Measurements from ENCODE around the gene RPS10.
A peak's percentile ranks its signal among the peaks of the same experiment; 100 is the strongest.

The RPS10 gene

DNA sequence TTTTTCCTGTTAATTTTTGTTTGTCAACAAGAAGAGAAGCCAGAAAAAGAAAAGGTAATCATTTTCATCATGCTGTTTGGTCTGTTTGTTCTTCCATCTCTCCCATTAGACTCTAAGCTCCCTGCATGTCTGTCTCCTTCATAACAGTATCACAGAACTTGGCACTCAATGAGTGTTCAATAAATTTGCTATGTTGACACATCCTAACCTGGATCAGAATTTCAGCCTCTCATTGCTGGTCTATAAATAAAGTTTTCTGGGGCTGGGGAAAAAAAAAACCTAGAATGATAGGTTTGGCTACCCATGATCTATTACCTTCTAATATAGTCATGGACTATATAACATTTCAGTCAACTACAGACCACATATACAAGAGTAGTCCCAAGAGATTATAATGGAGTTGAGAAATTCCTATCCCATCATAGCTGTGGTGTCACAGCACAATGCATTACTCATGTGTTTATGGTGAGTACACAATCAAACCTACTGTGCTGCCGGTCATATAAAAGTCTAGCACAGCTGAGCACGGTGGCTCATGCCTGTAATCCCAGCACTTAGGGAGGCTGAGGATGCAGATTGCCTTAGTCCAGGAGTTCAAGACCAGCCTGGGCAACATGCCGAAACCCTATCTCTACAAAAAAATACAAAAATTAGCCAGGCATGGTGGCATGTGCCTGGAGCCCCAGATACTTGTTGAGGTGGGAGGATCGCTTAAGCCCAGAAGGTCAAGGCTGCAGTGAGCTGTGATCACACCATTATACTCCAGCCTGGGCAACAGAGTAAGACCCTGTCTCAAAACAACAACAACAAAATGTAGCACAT lies 39.3 kb downstream of the RPS10 start:
- H3K4me3 ChIP-seq (ENCODE audit: low read length, poor library complexity, severe bottlenecking): peak overlapping the region; percentile 6

DNA sequence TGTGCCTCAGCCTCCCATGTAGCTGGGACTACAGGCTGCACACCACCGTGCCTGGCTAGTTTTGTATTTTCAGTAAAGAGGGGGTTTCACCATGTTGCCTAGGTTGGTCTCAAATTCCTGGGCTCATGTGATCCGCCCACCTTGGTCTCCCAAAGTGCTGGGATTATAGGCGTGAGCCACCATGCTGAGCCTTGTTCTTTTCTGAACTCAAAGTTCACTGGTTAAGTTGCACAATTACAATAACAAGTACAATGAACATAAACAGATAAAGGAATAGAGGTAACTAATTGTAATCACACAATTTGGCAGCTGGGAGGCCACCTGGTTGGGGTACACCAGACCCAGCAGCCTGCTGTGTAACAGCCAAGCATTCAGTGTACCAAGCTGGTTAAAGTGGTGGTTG lies 40.1 kb downstream of the RPS10 start:
- Histone ChIP-seq H2AFZ (ENCODE audit: low read length) (no peak overlapping the region), H3K4me1 (ENCODE audit: insufficient read depth, low read length, poor library complexity, severe bottlenecking) (peaks cover 44% of the 10 kb centered on the region), H3K4me3 (ENCODE audit: low read length, poor library complexity, severe bottlenecking) (peak overlapping the region; percentile 6), H3K9me2 (replicated peaks; ENCODE audit: low read depth, low read length) (no peaks in the 10 kb centered on the region), H3K79me2 (ENCODE audit: insufficient read depth, low read length) (peaks cover 98% of the 10 kb centered on the region), H3K9me3 (ENCODE audit: insufficient read depth, low read depth, low read length) (no peaks in the 10 kb centered on the region), H3F3A (ENCODE audit: low read depth) (no peaks in the 10 kb centered on the region), H3K27me3 (ENCODE audit: insufficient read depth, low read length, poor library complexity, severe bottlenecking) (no peaks in the 10 kb centered on the region), H3K36me3 (ENCODE audit: insufficient read depth, low read length) (no peaks in the 10 kb centered on the region), H4K20me1 (ENCODE audit: insufficient read depth, low read length, poor library complexity, severe bottlenecking) (peaks cover 42% of the 10 kb centered on the region), H3K9ac (ENCODE audit: low read depth, low read length, poor library complexity, severe bottlenecking) (no peak overlapping the region), H3K4me2 (ENCODE audit: low read depth, low read length, poor library complexity, severe bottlenecking) (peak overlapping the region; percentile 59)
- TF ChIP-seq, protein P1, sequence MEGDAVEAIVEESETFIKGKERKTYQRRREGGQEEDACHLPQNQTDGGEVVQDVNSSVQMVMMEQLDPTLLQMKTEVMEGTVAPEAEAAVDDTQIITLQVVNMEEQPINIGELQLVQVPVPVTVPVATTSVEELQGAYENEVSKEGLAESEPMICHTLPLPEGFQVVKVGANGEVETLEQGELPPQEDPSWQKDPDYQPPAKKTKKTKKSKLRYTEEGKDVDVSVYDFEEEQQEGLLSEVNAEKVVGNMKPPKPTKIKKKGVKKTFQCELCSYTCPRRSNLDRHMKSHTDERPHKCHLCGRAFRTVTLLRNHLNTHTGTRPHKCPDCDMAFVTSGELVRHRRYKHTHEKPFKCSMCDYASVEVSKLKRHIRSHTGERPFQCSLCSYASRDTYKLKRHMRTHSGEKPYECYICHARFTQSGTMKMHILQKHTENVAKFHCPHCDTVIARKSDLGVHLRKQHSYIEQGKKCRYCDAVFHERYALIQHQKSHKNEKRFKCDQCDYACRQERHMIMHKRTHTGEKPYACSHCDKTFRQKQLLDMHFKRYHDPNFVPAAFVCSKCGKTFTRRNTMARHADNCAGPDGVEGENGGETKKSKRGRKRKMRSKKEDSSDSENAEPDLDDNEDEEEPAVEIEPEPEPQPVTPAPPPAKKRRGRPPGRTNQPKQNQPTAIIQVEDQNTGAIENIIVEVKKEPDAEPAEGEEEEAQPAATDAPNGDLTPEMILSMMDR (conservative IDR thresholded peaks at IDR 0.05; ENCODE audit: low read length): no peak
- no peak for TF ChIP-seq EZH2phosphoT487 (IDR thresholded peaks at IDR 0.05; ENCODE audit: borderline replicate concordance)

More for the DNA sequence above, 39.3 kb downstream of the RPS10 start:
- peaks cover 98% of the 10 kb centered on the region for H3K79me2 ChIP-seq (ENCODE audit: insufficient read depth, low read length)
- peaks cover 48% of the 10 kb centered on the region for H4K20me1 ChIP-seq (ENCODE audit: insufficient read depth, low read length, poor library complexity, severe bottlenecking)
- no peaks in the 10 kb centered on the region for H3K27me3 ChIP-seq (ENCODE audit: insufficient read depth, low read length, poor library complexity, severe bottlenecking)
- H3F3A ChIP-seq (ENCODE audit: low read depth): no peaks in the 10 kb centered on the region
- H3K9me2 ChIP-seq (replicated peaks; ENCODE audit: low read depth, low read length): no peaks in the 10 kb centered on the region
- H3K9me3 ChIP-seq (ENCODE audit: insufficient read depth, low read depth, low read length): no peaks in the 10 kb centered on the region
- peak overlapping the region; percentile 28 for H3K9ac ChIP-seq (ENCODE audit: low read depth, low read length, poor library complexity, severe bottlenecking)
- TF ChIP-seq, protein P1 (conservative IDR thresholded peaks at IDR 0.05; ENCODE audit: low read length): no peak
- TF ChIP-seq EZH2phosphoT487 (IDR thresholded peaks at IDR 0.05; ENCODE audit: borderline replicate concordance): no peak
- H2AFZ ChIP-seq (ENCODE audit: low read length): no peak overlapping the region
- peaks cover 52% of the 10 kb centered on the region for H3K4me1 ChIP-seq (ENCODE audit: insufficient read depth, low read length, poor library complexity, severe bottlenecking)
- H3K36me3 ChIP-seq (ENCODE audit: insufficient read depth, low read length): no peaks in the 10 kb centered on the region
- H3K4me2 ChIP-seq (ENCODE audit: low read depth, low read length, poor library complexity, severe bottlenecking): peak overlapping the region; percentile 59

DNA sequence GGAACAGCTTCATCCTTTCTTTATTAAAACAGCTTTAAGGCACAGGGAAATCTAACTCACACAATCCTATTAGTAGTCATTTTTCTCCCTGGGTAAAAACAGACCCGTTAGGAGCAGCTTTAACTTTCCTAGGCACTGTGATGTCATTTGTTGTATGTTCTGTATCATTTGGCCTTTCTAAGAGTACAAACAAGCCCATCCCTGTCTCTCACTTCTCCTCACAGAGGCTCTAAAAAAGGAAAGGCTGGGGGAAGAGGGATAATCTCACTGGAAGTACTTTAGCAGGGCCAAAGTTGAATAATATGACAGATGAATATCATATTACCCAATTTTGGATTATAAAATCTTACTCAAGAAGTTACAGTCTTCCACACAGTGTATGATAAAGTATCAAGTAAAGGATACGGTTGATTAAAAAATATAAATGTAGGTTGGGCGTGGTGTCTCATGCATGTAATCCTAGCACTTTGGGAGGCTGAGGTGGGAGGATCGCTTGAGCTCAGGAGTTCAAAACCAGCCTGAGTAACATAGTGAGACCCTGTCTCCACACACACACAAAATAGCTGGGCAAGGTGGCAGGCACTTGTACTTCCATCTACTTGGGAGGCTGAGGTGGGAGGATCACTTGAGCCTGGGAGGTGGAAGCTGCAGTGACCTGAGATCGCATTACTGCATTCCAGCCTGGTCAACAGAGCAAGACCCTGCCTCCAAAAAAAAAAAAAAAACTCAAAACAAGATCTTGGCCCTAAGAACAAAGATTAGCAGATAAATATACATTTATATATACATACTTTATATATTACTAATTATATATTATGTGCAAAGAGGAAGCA lies 41.3 kb downstream of the RPS10 start:
- H3K9me2 ChIP-seq (replicated peaks; ENCODE audit: low read depth, low read length): no peaks in the 10 kb centered on the region
- no peak overlapping the region for H3K9ac ChIP-seq (ENCODE audit: low read depth, low read length, poor library complexity, severe bottlenecking)
- no peaks in the 10 kb centered on the region for H3K27me3 ChIP-seq (ENCODE audit: insufficient read depth, low read length, poor library complexity, severe bottlenecking)
- TF ChIP-seq EZH2phosphoT487 (IDR thresholded peaks at IDR 0.05; ENCODE audit: borderline replicate concordance): no peak
- TF ChIP-seq, protein P1 (conservative IDR thresholded peaks at IDR 0.05; ENCODE audit: low read length): no peak
- peaks cover 40% of the 10 kb centered on the region for H3K4me1 ChIP-seq (ENCODE audit: insufficient read depth, low read length, poor library complexity, severe bottlenecking)
- H3K4me2 ChIP-seq (ENCODE audit: low read depth, low read length, poor library complexity, severe bottlenecking): peak overlapping the region; percentile 15
- no peak overlapping the region for H2AFZ ChIP-seq (ENCODE audit: low read length)
- H3K9me3 ChIP-seq (ENCODE audit: insufficient read depth, low read depth, low read length): no peaks in the 10 kb centered on the region
- no peak overlapping the region for H3K4me3 ChIP-seq (ENCODE audit: low read length, poor library complexity, severe bottlenecking)
- peaks cover 37% of the 10 kb centered on the region for H4K20me1 ChIP-seq (ENCODE audit: insufficient read depth, low read length, poor library complexity, severe bottlenecking)
- H3F3A ChIP-seq (ENCODE audit: low read depth): no peaks in the 10 kb centered on the region
- no peaks in the 10 kb centered on the region for H3K36me3 ChIP-seq (ENCODE audit: insufficient read depth, low read length)
- H3K79me2 ChIP-seq (ENCODE audit: insufficient read depth, low read length): peaks cover 95% of the 10 kb centered on the region

Measured in Loucy (cell line).